ENCODE results near the gene CYP3A5.

GRCh38 chr7:99719996-99720769, 40.4 kb upstream of the CYP3A5 start:
- TF ChIP-seq, protein P1, sequence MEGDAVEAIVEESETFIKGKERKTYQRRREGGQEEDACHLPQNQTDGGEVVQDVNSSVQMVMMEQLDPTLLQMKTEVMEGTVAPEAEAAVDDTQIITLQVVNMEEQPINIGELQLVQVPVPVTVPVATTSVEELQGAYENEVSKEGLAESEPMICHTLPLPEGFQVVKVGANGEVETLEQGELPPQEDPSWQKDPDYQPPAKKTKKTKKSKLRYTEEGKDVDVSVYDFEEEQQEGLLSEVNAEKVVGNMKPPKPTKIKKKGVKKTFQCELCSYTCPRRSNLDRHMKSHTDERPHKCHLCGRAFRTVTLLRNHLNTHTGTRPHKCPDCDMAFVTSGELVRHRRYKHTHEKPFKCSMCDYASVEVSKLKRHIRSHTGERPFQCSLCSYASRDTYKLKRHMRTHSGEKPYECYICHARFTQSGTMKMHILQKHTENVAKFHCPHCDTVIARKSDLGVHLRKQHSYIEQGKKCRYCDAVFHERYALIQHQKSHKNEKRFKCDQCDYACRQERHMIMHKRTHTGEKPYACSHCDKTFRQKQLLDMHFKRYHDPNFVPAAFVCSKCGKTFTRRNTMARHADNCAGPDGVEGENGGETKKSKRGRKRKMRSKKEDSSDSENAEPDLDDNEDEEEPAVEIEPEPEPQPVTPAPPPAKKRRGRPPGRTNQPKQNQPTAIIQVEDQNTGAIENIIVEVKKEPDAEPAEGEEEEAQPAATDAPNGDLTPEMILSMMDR (IDR thresholded peaks at IDR 0.05; ENCODE audit: borderline replicate concordance, extremely low read depth, low read length, poor library complexity, severe bottlenecking): no peak
- no peak for TF ChIP-seq EZH2 (IDR thresholded peaks at IDR 0.05; ENCODE audit: borderline replicate concordance, low read depth, low read length, severe bottlenecking)
